Astrocyte (in vitro differentiated cells and primary cell): ENCODE data around the gene RPS4Y2.

Experiments
- CTCF ChIP-seq: IDR thresholded peaks from 2 replicates; pipeline ENCODE4 v1.5.1; 2011; ENCODE audit warnings: low read depth, mild to moderate bottlenecking, inconsistent platforms, low read length, moderate library complexity; ENCODE audit not compliant: insufficient read depth
- EZH2 ChIP-seq: IDR thresholded peaks from 2 replicates; pipeline ENCODE4 v1.6.1; 2012; ENCODE audit warnings: mild to moderate bottlenecking, low read length, inconsistent platforms; ENCODE audit not compliant: insufficient read depth

DNA sequence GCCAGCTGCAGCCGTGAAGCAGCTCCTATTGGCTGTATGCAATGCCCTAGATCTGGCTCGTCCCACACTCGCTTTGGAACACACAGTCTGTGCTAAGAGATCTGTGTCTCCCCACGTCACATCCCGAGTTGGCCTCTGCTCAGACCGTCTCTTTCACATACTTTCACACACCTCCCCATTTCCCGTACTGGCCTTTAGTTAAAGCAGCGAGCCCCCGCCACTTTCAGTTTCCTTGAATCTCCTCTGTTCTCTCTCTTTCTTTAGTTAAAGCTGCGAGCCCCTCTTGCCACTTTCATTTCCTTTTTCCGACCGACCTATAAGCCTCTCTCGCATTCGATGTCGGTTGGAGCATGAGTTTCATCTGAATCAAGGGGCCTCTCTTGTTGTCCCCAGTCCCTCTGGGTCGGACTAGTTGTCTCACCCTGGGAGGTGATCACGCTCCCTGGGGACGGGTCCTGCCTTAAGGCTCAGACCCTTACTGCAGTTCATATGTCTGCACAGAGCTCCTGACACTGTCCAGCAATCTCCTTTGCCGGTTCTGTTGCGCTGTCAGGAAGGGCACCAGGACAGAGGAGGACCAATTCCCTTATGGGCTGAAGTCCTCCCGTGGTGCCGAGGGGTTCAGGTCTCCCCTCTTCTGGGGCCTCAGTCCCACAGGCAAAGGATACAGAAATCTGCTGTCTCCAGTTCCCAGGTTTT, 42.6 kb downstream of the RPS4Y2 start:
- TF ChIP-seq CTCF (no peak), EZH2 (no peak)
